Activated T-helper 2 cell treated with anti-CD3 and anti-CD28 coated beads, Interferon-gamma antibody, Interleukin-2, Interleukin-4, amounts not matched to agents 10 μg/mL and 5 μg/mL and 100 μg/mL, durations not matched to agents 14 hours and 24 hours and 36 hours (primary cell): ENCODE measurements around the gene CDK13. TPM values are rescaled to one million over a fixed set of nuclear protein-coding genes. Genes with fewer than 3 reads are reported as not detected.

ENCODE experiments used
- DNase-seq: peaks from one replicate; pipeline ENCODE4 v3.0.0; 2021; ENCODE audit warnings: low spot score
- H3K27ac Mint-ChIP-seq: one replicate; pipeline ENCODE4 v1.8.0; 2021; ENCODE audit warnings: mixed read lengths
- H3K27me3 Mint-ChIP-seq: one replicate; pipeline ENCODE4 v1.8.0; 2021; ENCODE audit warnings: low read depth, mixed read lengths
- H3K36me3 Mint-ChIP-seq: one replicate; pipeline ENCODE4 v1.8.0; 2021; ENCODE audit warnings: low read depth, mixed read lengths
- H3K4me1 Mint-ChIP-seq: one replicate; pipeline ENCODE4 v1.8.0; 2021; ENCODE audit warnings: low read depth, mixed read lengths
- H3K4me3 Mint-ChIP-seq: one replicate; pipeline ENCODE4 v1.8.0; 2021; ENCODE audit warnings: low read depth, mild to moderate bottlenecking, moderate library complexity, mixed read lengths
- H3K9me3 Mint-ChIP-seq: one replicate; pipeline ENCODE4 v1.8.0; 2021; ENCODE audit warnings: mixed read lengths
- intact Hi-C: fragments of 100-400 bp; cut with micrococcal nuclease; formaldehyde crosslinking; loops from one replicate; pipeline ENCODE4 v1.15.1; 2023
- total RNA-seq: library from RNA; stranded (reverse); gene quantifications from 2 replicates; pipeline ENCODE4 v1.2.3, GENCODE V29; 2022

CDK13 gene
- total RNA-seq, 1 donor from 2014 or later, result 45.5 TPM

GRCh38 chr7:40043164-40043563, 93.1 kb downstream of the CDK13 start:
- H3K36me3 Mint-ChIP-seq, result peaks cover 3% of the 10 kb centered on the region
- H3K27me3 Mint-ChIP-seq, result no peaks in the 10 kb centered on the region
- H3K4me1 Mint-ChIP-seq, result no peaks in the 10 kb centered on the region
- no peak overlapping the region for H3K27ac Mint-ChIP-seq
- H3K4me3 Mint-ChIP-seq, result no peak overlapping the region
- intact Hi-C loops, result no loop called here
- no peaks in the 10 kb centered on the region for H3K9me3 Mint-ChIP-seq
- DNase-seq, result no peak

GRCh38 chr7:40047661-40048060, 97.6 kb downstream of the CDK13 start:
- Mint-ChIP-seq H3K36me3 (peaks cover 5% of the 10 kb centered on the region), H3K4me1 (peaks cover 4% of the 10 kb centered on the region), H3K4me3 (no peak overlapping the region), H3K27me3 (no peaks in the 10 kb centered on the region), H3K27ac (no peak overlapping the region), H3K9me3 (no peaks in the 10 kb centered on the region)
- intact Hi-C loops, result no loop called here
- DNase-seq, result no peak

- peaks cover 5% of the 10 kb centered on the region for H3K4me1 Mint-ChIP-seq
- intact Hi-C loops, result no loop called here
- no peaks in the 10 kb centered on the region for H3K27me3 Mint-ChIP-seq
- no peaks in the 10 kb centered on the region for H3K9me3 Mint-ChIP-seq
- no peak for DNase-seq
- peaks cover 22% of the 10 kb centered on the region for H3K36me3 Mint-ChIP-seq
- no peak overlapping the region for H3K4me3 Mint-ChIP-seq
- H3K27ac Mint-ChIP-seq, result no peak overlapping the region
Observed at GRCh38 chr7:40057292-40057691, 107.2 kb downstream of the CDK13 start.

- DNase-seq, result no peak
- Mint-ChIP-seq H3K27ac (no peak overlapping the region), H3K27me3 (no peaks in the 10 kb centered on the region), H3K4me1 (no peaks in the 10 kb centered on the region), H3K9me3 (no peaks in the 10 kb centered on the region), H3K36me3 (peaks cover 25% of the 10 kb centered on the region), H3K4me3 (no peak overlapping the region)
- intact Hi-C loops, result no loop called here
Observed at GRCh38 chr7:40058026-40058425, 108.0 kb downstream of the CDK13 start.

GRCh38 chr7:40058636-40059035, 108.6 kb downstream of the CDK13 start:
- Mint-ChIP-seq H3K4me1 (no peaks in the 10 kb centered on the region), H3K36me3 (peaks cover 27% of the 10 kb centered on the region), H3K4me3 (no peak overlapping the region), H3K27ac (no peak overlapping the region), H3K9me3 (no peaks in the 10 kb centered on the region), H3K27me3 (no peaks in the 10 kb centered on the region)
- intact Hi-C loops, result no loop called here
- DNase-seq, result no peak

GRCh38 chr7:40059057-40059456, 109.0 kb downstream of the CDK13 start:
- intact Hi-C loops, result no loop called here
- no peak overlapping the region for H3K4me3 Mint-ChIP-seq

GRCh38 chr7:40072268-40072667, 122.2 kb downstream of the CDK13 start:
- intact Hi-C loops, result no loop called here
- no peaks in the 10 kb centered on the region for H3K9me3 Mint-ChIP-seq
- H3K36me3 Mint-ChIP-seq, result peaks cover 4% of the 10 kb centered on the region
- H3K27ac Mint-ChIP-seq, result no peak overlapping the region
- no peak overlapping the region for H3K4me3 Mint-ChIP-seq
- no peak for DNase-seq
- no peaks in the 10 kb centered on the region for H3K27me3 Mint-ChIP-seq
- peaks cover 1% of the 10 kb centered on the region for H3K4me1 Mint-ChIP-seq

More at GRCh38 chr7:40059057-40059456, 109.0 kb downstream of the CDK13 start:
- Mint-ChIP-seq H3K27me3 (no peaks in the 10 kb centered on the region), H3K4me1 (no peaks in the 10 kb centered on the region), H3K36me3 (peaks cover 27% of the 10 kb centered on the region), H3K27ac (no peak overlapping the region), H3K9me3 (no peaks in the 10 kb centered on the region)
- DNase-seq, result no peak

- intact Hi-C loops, result no loop called here
- Mint-ChIP-seq H3K27ac (no peak overlapping the region), H3K36me3 (peaks cover 4% of the 10 kb centered on the region), H3K27me3 (no peaks in the 10 kb centered on the region), H3K4me1 (peaks cover 1% of the 10 kb centered on the region), H3K9me3 (no peaks in the 10 kb centered on the region), H3K4me3 (no peak overlapping the region)
- DNase-seq, result no peak
Observed at GRCh38 chr7:40073239-40073638, 123.2 kb downstream of the CDK13 start.

- DNase-seq, result no peak
- no peak overlapping the region for H3K27ac Mint-ChIP-seq
- H3K4me3 Mint-ChIP-seq, result no peak overlapping the region
- H3K27me3 Mint-ChIP-seq, result no peaks in the 10 kb centered on the region
- no peaks in the 10 kb centered on the region for H3K4me1 Mint-ChIP-seq
- peaks cover 5% of the 10 kb centered on the region for H3K36me3 Mint-ChIP-seq
- H3K9me3 Mint-ChIP-seq, result no peaks in the 10 kb centered on the region
- intact Hi-C loops, result no loop called here
Observed at GRCh38 chr7:40077849-40078248, 127.8 kb downstream of the CDK13 start.

GRCh38 chr7:40092182-40092581, 142.1 kb downstream of the CDK13 start:
- Mint-ChIP-seq H3K36me3 (peaks cover 60% of the 10 kb centered on the region), H3K27ac (no peak overlapping the region), H3K9me3 (no peaks in the 10 kb centered on the region), H3K27me3 (no peaks in the 10 kb centered on the region), H3K4me1 (peaks cover 6% of the 10 kb centered on the region), H3K4me3 (no peak overlapping the region)
- intact Hi-C loops, result no loop called here
- no peak for DNase-seq

- no peak for DNase-seq
- no peaks in the 10 kb centered on the region for H3K9me3 Mint-ChIP-seq
- intact Hi-C loops, result no loop called here
- H3K4me3 Mint-ChIP-seq, result no peak overlapping the region
- peaks cover 6% of the 10 kb centered on the region for H3K4me1 Mint-ChIP-seq
- H3K27ac Mint-ChIP-seq, result no peak overlapping the region
- no peaks in the 10 kb centered on the region for H3K27me3 Mint-ChIP-seq
- peaks cover 54% of the 10 kb centered on the region for H3K36me3 Mint-ChIP-seq
Observed at GRCh38 chr7:40093631-40094350, 143.7 kb downstream of the CDK13 start.

GRCh38 chr7:40095230-40095629, 145.2 kb downstream of the CDK13 start:
- Mint-ChIP-seq H3K27me3 (no peaks in the 10 kb centered on the region), H3K9me3 (no peaks in the 10 kb centered on the region), H3K4me1 (peaks cover 2% of the 10 kb centered on the region), H3K36me3 (peaks cover 45% of the 10 kb centered on the region), H3K4me3 (no peak overlapping the region), H3K27ac (no peak overlapping the region)
- intact Hi-C loops, result no loop called here
- DNase-seq, result no peak

GRCh38 chr7:40095695-40096327, 145.8 kb downstream of the CDK13 start:
- Mint-ChIP-seq H3K27me3 (no peaks in the 10 kb centered on the region), H3K36me3 (peaks cover 42% of the 10 kb centered on the region), H3K4me1 (peaks cover 2% of the 10 kb centered on the region), H3K4me3 (no peak overlapping the region), H3K9me3 (no peaks in the 10 kb centered on the region), H3K27ac (no peak overlapping the region)
- intact Hi-C loops, result no loop called here
- DNase-seq, result no peak
